ENCODE data around the gene KRT33A. TPM values are rescaled to one million over a fixed set of nuclear protein-coding genes. Genes with fewer than 3 reads are reported as not detected.

Gene KRT33A
- total and polyA plus RNA-seq, 12 donors: not detected

- ATAC-seq: no peak
- Histone ChIP-seq H3K27ac (no peak overlapping the region), H3K4me3 (no peak overlapping the region), H3K4me1 (peaks cover 0 to 20% (median 0%) of the 10 kb centered on the region in 9 donors), H3K9me3 (no peaks in the 10 kb centered on the region), H3K36me3 (no peaks in the 10 kb centered on the region), H3K27me3 (peaks cover 0 to 50% (median 6%) of the 10 kb centered on the region in 7 donors)
- no peak for DNase-seq
- 80 to 91% methylated on average over 1 of the region's 1 CpG for WGBS, 2 donors
- intact Hi-C loops (cut with DNase I): no loop called here
- TF ChIP-seq CTCF (IDR thresholded peaks at IDR 0.05): no peak
Measured at GRCh38 chr17:41335747-41336146, 14.9 kb downstream of the KRT33A start.

- no peak overlapping the region for H3K27ac ChIP-seq
- TF ChIP-seq CTCF (IDR thresholded peaks at IDR 0.05): no peak
- H3K4me3 ChIP-seq: no peak overlapping the region
- ATAC-seq (no peak), DNase-seq (no peak)
- no peaks in the 10 kb centered on the region for H3K36me3 ChIP-seq
- peaks cover 0 to 9% (median 0%) of the 10 kb centered on the region in 9 donors for H3K4me1 ChIP-seq
- intact Hi-C loops (cut with DNase I): no loop called here
- WGBS, 2 donors: 62 to 63% methylated on average over 6 of the region's 6 CpGs
- no peaks in the 10 kb centered on the region for H3K9me3 ChIP-seq
- peaks cover 0 to 41% (median 0%) of the 10 kb centered on the region in 7 donors for H3K27me3 ChIP-seq
Measured at GRCh38 chr17:41334385-41335305, 16.0 kb downstream of the KRT33A start.

- Histone ChIP-seq H3K4me3 (no peak overlapping the region), H3K9me3 (no peaks in the 10 kb centered on the region), H3K4me1 (peaks cover 0 to 1% (median 0%) of the 10 kb centered on the region in 9 donors), H3K36me3 (no peaks in the 10 kb centered on the region), H3K27ac (no peak overlapping the region), H3K27me3 (peaks cover 0 to 40% (median 0%) of the 10 kb centered on the region in 7 donors)
- ATAC-seq: no peak
- DNase-seq: no peak
- intact Hi-C loops (cut with DNase I): no loop called here
- 88 to 92% methylated on average over 3 of the region's 3 CpGs for WGBS, 2 donors
- TF ChIP-seq CTCF (IDR thresholded peaks at IDR 0.05): no peak
Measured at GRCh38 chr17:41333836-41334235, 16.8 kb downstream of the KRT33A start.

- peaks cover 0 to 40% (median 0%) of the 10 kb centered on the region in 7 donors for H3K27me3 ChIP-seq
- H3K4me3 ChIP-seq: no peak overlapping the region
- TF ChIP-seq CTCF (IDR thresholded peaks at IDR 0.05): no peak
- 94 to 96% methylated on average over 5 of the region's 5 CpGs for WGBS, 2 donors
- ATAC-seq (no peak), DNase-seq (no peak)
- intact Hi-C loops (cut with DNase I): no loop called here
- H3K9me3 ChIP-seq: no peaks in the 10 kb centered on the region
- H3K36me3 ChIP-seq: no peaks in the 10 kb centered on the region
- H3K4me1 ChIP-seq: no peaks in the 10 kb centered on the region
- H3K27ac ChIP-seq: no peak overlapping the region
Measured at GRCh38 chr17:41333098-41333497, 17.5 kb downstream of the KRT33A start.
